HG02623 (cell line): Measurements from ENCODE around the gene TAPBP.
"Not testable (repeated sequence)": the region's sequence is repeated elsewhere in the genome, so short reads cannot be mapped to it uniquely, and the experiment has no call there.

Source experiments
- ATAC-seq: cut with Tn5 transposase; IDR thresholded peaks from one replicate; pipeline ENCODE4 v1.9.1; 2021; ENCODE audit warnings: moderate library complexity; ENCODE audit not compliant: unreplicated experiment

Gene TAPBP

GRCh38 chr6:33277663-33278391 lies 36.1 kb downstream of the TAPBP start:
- no peak for ATAC-seq

GRCh38 chr6:33276864-33277662 lies 36.8 kb downstream of the TAPBP start, which contains the start of gene B3GALT4:
TSS of gene B3GALT4 (plus strand) at chr6:33277123. CDS start at chr6:33277420, 297 bp downstream.
- peak; percentile 48 for ATAC-seq

- ATAC-seq = no peak
Measured at GRCh38 chr6:33276581-33276863, 37.4 kb downstream of the TAPBP start.

GRCh38 chr6:33275795-33276580 lies 37.9 kb downstream of the TAPBP start:
- not testable (repeated sequence) for ATAC-seq

GRCh38 chr6:33273924-33274902 lies 39.7 kb downstream of the TAPBP start:
- ATAC-seq = no peak

- ATAC-seq = no peak
Measured at GRCh38 chr6:33273129-33273923, 40.6 kb downstream of the TAPBP start.

GRCh38 chr6:33272275-33273128 lies 41.4 kb downstream of the TAPBP start:
- ATAC-seq = peak; percentile 11

GRCh38 chr6:33271468-33272274 lies 42.2 kb downstream of the TAPBP start, which contains the start of the genes RPS18 and VPS52:
TSS of gene RPS18 (plus strand) at chr6:33272075. CDS start at chr6:33272120, 45 bp downstream.
TSS of gene VPS52 (minus strand) at chr6:33271876. CDS start at chr6:33271675, 201 bp downstream.
- peak; percentile 72 for ATAC-seq

- no peak for ATAC-seq
Measured at GRCh38 chr6:33271117-33271467, 42.8 kb downstream of the TAPBP start.

- ATAC-seq = no peak
Measured at GRCh38 chr6:33264015-33264414, 49.9 kb downstream of the TAPBP start.

- not testable (repeated sequence) for ATAC-seq
Measured at GRCh38 chr6:33262490-33262889, 51.4 kb downstream of the TAPBP start.

GRCh38 chr6:33259032-33259431 lies 54.8 kb downstream of the TAPBP start:
- no peak for ATAC-seq

GRCh38 chr6:33254591-33254990 lies 59.3 kb downstream of the TAPBP start:
- ATAC-seq = no peak

GRCh38 chr6:33252759-33253158 lies 61.1 kb downstream of the TAPBP start:
- no peak for ATAC-seq

- ATAC-seq = no peak
Measured at GRCh38 chr6:33251395-33252012, 62.4 kb downstream of the TAPBP start.

- no peak for ATAC-seq
Measured at GRCh38 chr6:33250731-33251130, 63.1 kb downstream of the TAPBP start.
